CD4-positive, alpha-beta T cell (primary cell): ENCODE data around the gene CPAMD8. TPM values are rescaled to one million over a fixed set of nuclear protein-coding genes. Genes with fewer than 3 reads are reported as not detected.
A peak's percentile ranks its signal among the peaks of the same experiment; 100 is the strongest.

ENCODE experiments used
- ATAC-seq: fragments of 200-7000 bp; cut with Tn5 transposase; one replicate; pipeline ENCODE4 v1.10.0; 2022; ENCODE audit warnings: mild to moderate bottlenecking; ENCODE audit not compliant: poor library complexity
- CTCF ChIA-PET: fragments of 350-600 bp; sonication (Branson Sonifier 250); formaldehyde crosslinking; loops from one replicate; lab custom pipeline; 2021; ENCODE audit warnings: antibody characterized with exemption, inconsistent platforms; lab: Charles Lee
- POLR2A ChIA-PET: fragments of 350-600 bp; sonication (Branson Sonifier 250); formaldehyde crosslinking; loops from one replicate; lab custom pipeline; 2021; ENCODE audit warnings: antibody characterized with exemption, inconsistent platforms; lab: Charles Lee
- DNase-seq, 14 experiments: peaks; one replicate each; pipeline ENCODE4 v3.0.0-alpha.2; 2013 to 2020; ENCODE audit warnings: mixed read lengths in 2 of 14
- H3K27ac ChIP-seq, 2 donors: one replicate each; pipeline versions ENCODE4 v1.5.1 to v1.7.0; 2013; ENCODE audit warnings: low read length in 2 of 2, low read depth in 1 of 2, mild to moderate bottlenecking in 1 of 2
- H3K27me3 ChIP-seq, 2 experiments: 1 replicate in 1 of 2; 2 replicates in 1 of 2; pipeline versions ENCODE4 v1.6.1 to v1.7.0; 2013; ENCODE audit warnings: low read length in 2 of 2, control low read depth in 1 of 2, mild to moderate bottlenecking in 1 of 2, moderate library complexity in 1 of 2; ENCODE audit not compliant: insufficient read depth in 2 of 2, control insufficient read depth in 1 of 2
- H3K36me3 ChIP-seq: one replicate; pipeline ENCODE4 v1.6.1; 2013; ENCODE audit warnings: low read length, control low read depth; ENCODE audit not compliant: insufficient read depth
- H3K4me1 ChIP-seq: one replicate; pipeline ENCODE4 v1.6.1; 2013; ENCODE audit warnings: low read length, control low read depth; ENCODE audit not compliant: insufficient read depth
- H3K4me3 ChIP-seq: one replicate; pipeline ENCODE4 v1.5.1; 2013; ENCODE audit warnings: mild to moderate bottlenecking, low read length, moderate library complexity
- H3K9me3 ChIP-seq, 2 experiments: 1 replicate in 1 of 2; 2 replicates in 1 of 2; pipeline versions ENCODE4 v1.6.1 to v1.7.0; 2013; ENCODE audit warnings: low read length in 2 of 2, mild to moderate bottlenecking in 2 of 2, control low read depth in 1 of 2, moderate library complexity in 1 of 2; ENCODE audit not compliant: control insufficient read depth in 1 of 2, insufficient read depth in 1 of 2
- H3K27ac Mint-ChIP-seq: one replicate; pipeline ENCODE4 v1.8.0; 2020; ENCODE audit warnings: mixed read lengths
- H3K27me3 Mint-ChIP-seq: one replicate; pipeline ENCODE4 v1.8.0; 2021; ENCODE audit warnings: mixed read lengths
- H3K36me3 Mint-ChIP-seq: one replicate; pipeline ENCODE4 v1.8.0; 2021; ENCODE audit warnings: low read depth, mixed read lengths
- H3K4me1 Mint-ChIP-seq: one replicate; pipeline ENCODE4 v1.8.0; 2021; ENCODE audit warnings: low read depth, mixed read lengths
- H3K4me3 Mint-ChIP-seq: one replicate; pipeline ENCODE4 v1.8.0; 2020; ENCODE audit warnings: mild to moderate bottlenecking, mixed read lengths
- H3K9me3 Mint-ChIP-seq: one replicate; pipeline ENCODE4 v1.8.0; 2020; ENCODE audit warnings: mixed read lengths
- CTCF ChIP-seq: fragments of 200-600 bp; IDR thresholded peaks from one replicate; pipeline ENCODE4 v1.8.0; 2022; ENCODE audit warnings: antibody characterized with exemption, mild to moderate bottlenecking
- intact Hi-C, 2 experiments: fragments of 100-400 bp; cut with DNase I in 1 of 2; cut with micrococcal nuclease in 1 of 2; formaldehyde crosslinking; loops; one replicate each; pipeline versions ENCODE4 v1.15.1 to v1.9.0; 2023 to 2025; cut with DNase I, micrococcal nuclease
- polyA plus RNA-seq, 2 donors: library from polyadenylated mRNA; unstranded; fragments of 120-200 nt; gene quantifications; one replicate each; pipeline ENCODE4 v1.2.1, GENCODE V29; 2013
- total RNA-seq, 174 experiments: library from RNA in 2 of 174; stranded (reverse) in 2 of 174; gene quantifications; one replicate each; pipeline ENCODE4 v1.2.3 and lab custom pipeline; 2021 to 2026

CPAMD8 gene
- under 1 TPM; 0.05 to 0.34 TPM for total RNA-seq
- 1.4 TPM for polyA plus RNA-seq (2013, experiment 1 of 2)
- 1.0 TPM for polyA plus RNA-seq (2013, experiment 2 of 2)
- total RNA-seq (lab: John Stamatoyannopoulos, UW), result 0 to 7.0 (median 0.97) reads per million in 172 experiments

- H3K9me3 Mint-ChIP-seq, result peaks cover 7% of the 10 kb centered on the region
- H3K27ac ChIP-seq, result no peak within 1 kb of the TSS
- H3K27me3 Mint-ChIP-seq, result peaks cover 61% of the 10 kb centered on the region
- H3K9me3 ChIP-seq, result peaks cover 16 to 27% of the 10 kb centered on the region in 2 experiments
- peaks cover 6% of the 10 kb centered on the region for H3K36me3 Mint-ChIP-seq
- POLR2A ChIA-PET, result no interaction called here
- peaks cover 5% of the 10 kb centered on the region for H3K4me1 Mint-ChIP-seq
- intact Hi-C loops, result no loop called here
- peak within 1 kb of the TSS; percentile 41 for H3K4me3 ChIP-seq
- CTCF ChIA-PET, result no interaction called here
- ATAC-seq (no peak), DNase-seq (peak in 1 of 14 experiments; percentile 4)
- H3K27ac Mint-ChIP-seq, result no peak within 1 kb of the TSS
- H3K36me3 ChIP-seq, result no peaks in the 10 kb centered on the region
- peaks cover 9% of the 10 kb centered on the region for H3K4me1 ChIP-seq
- H3K4me3 Mint-ChIP-seq, result no peak within 1 kb of the TSS
- TF ChIP-seq CTCF, result no peak
- H3K27me3 ChIP-seq, result peaks cover 23 to 31% of the 10 kb centered on the region in 2 experiments
These were observed at the start of gene CPAMD8 for GRCh38 chr19:17026706-17027534. CPAMD8 (minus strand) TSS chr19:17026810; CDS start chr19:17026642, 168 bp downstream.

DNA sequence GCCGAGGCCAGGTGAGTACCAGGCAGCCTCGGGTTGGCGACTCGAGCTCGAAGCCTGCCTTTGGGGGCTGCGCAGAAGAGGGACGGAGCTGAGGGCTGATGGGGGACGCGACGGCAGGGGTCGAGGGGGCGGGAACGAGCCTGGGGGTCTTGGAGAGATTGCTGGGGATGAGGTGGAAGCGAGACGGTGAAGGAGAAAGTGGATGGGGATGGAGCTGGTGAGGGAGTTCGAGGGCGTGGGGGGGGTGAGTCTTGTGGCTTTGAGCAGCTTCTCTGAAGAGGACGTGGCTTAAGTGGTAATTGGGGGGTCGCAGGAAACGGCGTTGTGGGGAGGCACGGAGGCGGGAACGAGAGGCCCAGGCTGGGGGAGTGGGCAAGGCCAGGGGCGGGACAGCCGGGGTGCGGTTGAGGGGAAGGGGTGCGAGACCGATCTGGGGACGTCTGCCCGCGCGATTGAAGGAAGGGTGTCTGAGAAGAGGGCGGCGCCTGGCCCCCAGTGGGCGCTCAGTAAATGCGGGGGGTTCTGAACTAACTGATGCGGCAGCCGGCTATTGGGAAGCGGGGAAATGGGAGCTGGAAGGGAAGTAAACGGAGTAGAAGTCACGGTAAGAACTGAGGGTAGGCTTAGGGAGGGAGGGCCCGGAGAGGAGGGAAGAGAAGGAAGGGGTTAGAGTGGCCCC lies 49.4 kb upstream of the CPAMD8 start:
- H3K36me3 Mint-ChIP-seq, result peaks cover 53% of the 10 kb centered on the region
- peaks cover 63% of the 10 kb centered on the region for H3K4me1 ChIP-seq
- peak overlapping the region; percentile 99 for H3K4me3 Mint-ChIP-seq

More for the DNA sequence above, 49.4 kb upstream of the CPAMD8 start:
- CTCF ChIA-PET, result interaction anchor here (1.2 kb wide), 1 partner anchor 49 kb away, joined by 5 read pairs; no protein-coding TSS in a partner anchor
- Mint-ChIP-seq H3K4me1 (peaks cover 68% of the 10 kb centered on the region), H3K27ac (peak overlapping the region; percentile 92), H3K27me3 (no peaks in the 10 kb centered on the region), H3K9me3 (no peaks in the 10 kb centered on the region)
- ATAC-seq (no peak), DNase-seq (peak in 13 of 14 experiments; percentile 13 to 73 (median 32))
- Histone ChIP-seq H3K36me3 (peaks cover 9% of the 10 kb centered on the region), H3K27ac (peak overlapping the region; percentile 36 to 68), H3K27me3 (no peaks in the 10 kb centered on the region), H3K9me3 (no peaks in the 10 kb centered on the region), H3K4me3 (peak overlapping the region; percentile 92)
- POLR2A ChIA-PET, result interaction anchor here (0.6 to 4.4 kb wide), 10 partner anchors 49 to 1203 kb away, joined by 3 to 88 read pairs (median 5); partner anchors contain the start of genes BABAM1, OCEL1 and USE1
- intact Hi-C loops, result loop anchor here (1.0 to 5.0 kb wide), 8 partner anchors 49 to 393 kb away; partner anchors contain the start of genes OCEL1 (in 2 of the 2), BABAM1 (in 1 of the 2) and USE1 (in 1 of the 2)
- TF ChIP-seq CTCF, result no peak
